AG10803 (cell line): Measurements from ENCODE around the gene SUOX.
"Not testable (repeated sequence)": the region's sequence is repeated elsewhere in the genome, so short reads cannot be mapped to it uniquely, and the experiment has no call there.

ENCODE experiments used
- DNase-seq: peaks from one replicate; pipeline ENCODE4 v3.0.0; 2010; ENCODE audit warnings: low read depth
- H3K4me3 ChIP-seq: 2 replicates; pipeline ENCODE4 v1.5.1; 2011; ENCODE audit warnings: mild to moderate bottlenecking, low read length, control low read depth
- CTCF ChIP-seq: conservative IDR thresholded peaks from 2 replicates; pipeline ENCODE4 v1.5.1; 2011; ENCODE audit warnings: mild to moderate bottlenecking, low read length, control low read depth, inconsistent platforms

SUOX gene

GRCh38 chr12:55996201-55996714 lies 818 bp upstream of the SUOX start:
- H3K4me3 ChIP-seq: peak overlapping the region; percentile 95
- TF ChIP-seq CTCF: peak; percentile 86
- DNase-seq: peak; percentile 57

- DNase-seq: no peak
- H3K4me3 ChIP-seq: peak overlapping the region; percentile 95
- no peak for TF ChIP-seq CTCF
Measured at GRCh38 chr12:55997535-55997859, 421 bp downstream of the SUOX start.

- DNase-seq: not testable (repeated sequence)
Measured at GRCh38 chr12:55999522-55999921, 2.4 kb downstream of the SUOX start.

GRCh38 chr12:55999999-56000540 lies 3.0 kb downstream of the SUOX start:
- not testable (repeated sequence) for H3K4me3 ChIP-seq, DNase-seq

More at GRCh38 chr12:55999522-55999921, 2.4 kb downstream of the SUOX start:
- not testable (repeated sequence) for H3K4me3 ChIP-seq

GRCh38 chr12:56001487-56002100 lies 4.5 kb downstream of the SUOX start:
- DNase-seq: no peak
- no peak for TF ChIP-seq CTCF
- no peak overlapping the region for H3K4me3 ChIP-seq

- not testable (repeated sequence) for H3K4me3 ChIP-seq, DNase-seq
Measured at GRCh38 chr12:56003376-56003775, 6.3 kb downstream of the SUOX start.

GRCh38 chr12:56004211-56004610 lies 7.1 kb downstream of the SUOX start:
- TF ChIP-seq CTCF: no peak
- no peak for DNase-seq
- no peak overlapping the region for H3K4me3 ChIP-seq

GRCh38 chr12:56007564-56008559 lies 10.8 kb downstream of the SUOX start:
- peak; percentile 31 for DNase-seq
- peak overlapping the region; percentile 76 for H3K4me3 ChIP-seq
- TF ChIP-seq CTCF: no peak
